Lung (tissue), 16 donors: ENCODE measurements around the gene TLDC2. TPM values are rescaled to one million over a fixed set of nuclear protein-coding genes. Genes with fewer than 3 reads are reported as not detected.

Source experiments
- ATAC-seq: fragments of 200-7000 bp; cut with Tn5 transposase; one replicate; pipeline ENCODE4 v1.9.1; 2020; ENCODE audit warnings: moderate number of reproducible peaks; ENCODE audit not compliant: insufficient read depth, low FRiP score
- DNase-seq, 3 donors: peaks; one replicate each; pipeline ENCODE4 v3.0.0-alpha.2; 2013 to 2017
- H3K27ac ChIP-seq, 2 donors: one replicate each; pipeline ENCODE4 v1.5.1; 2013; ENCODE audit warnings: mild to moderate bottlenecking in 2 of 2, moderate library complexity in 2 of 2, control low read depth in 1 of 2, inconsistent platforms in 1 of 2, low read depth in 1 of 2, low read length in 1 of 2
- H3K27me3 ChIP-seq, 3 donors: one replicate each; pipeline ENCODE4 v1.5.1; 2013; ENCODE audit warnings: low read length in 2 of 3; ENCODE audit not compliant: control insufficient read depth in 3 of 3, insufficient read depth in 3 of 3
- H3K36me3 ChIP-seq, 4 donors: one replicate each; pipeline ENCODE4 v1.5.1; 2013; ENCODE audit warnings: low read length in 4 of 4, mild to moderate bottlenecking in 1 of 4, moderate library complexity in 1 of 4; ENCODE audit not compliant: control insufficient read depth in 4 of 4, insufficient read depth in 4 of 4
- H3K4me1 ChIP-seq, 5 donors: one replicate each; pipeline ENCODE4 v1.5.1; 2013; ENCODE audit warnings: low read length in 5 of 5, mild to moderate bottlenecking in 2 of 5, moderate library complexity in 1 of 5; ENCODE audit not compliant: control insufficient read depth in 5 of 5, insufficient read depth in 5 of 5
- H3K4me3 ChIP-seq: one replicate; pipeline ENCODE4 v1.5.1; 2013; ENCODE audit warnings: mild to moderate bottlenecking, control low read depth, moderate library complexity
- H3K9ac ChIP-seq, 2 donors: one replicate each; pipeline ENCODE4 v1.5.1; 2013; ENCODE audit warnings: low read length in 2 of 2, control low read depth in 1 of 2; ENCODE audit not compliant: insufficient read depth in 1 of 2
- H3K9me3 ChIP-seq, 4 donors: one replicate each; pipeline ENCODE4 v1.5.1; 2013; ENCODE audit warnings: low read length in 3 of 4, mild to moderate bottlenecking in 1 of 4, moderate library complexity in 1 of 4; ENCODE audit not compliant: control insufficient read depth in 4 of 4, insufficient read depth in 3 of 4
- CTCF ChIP-seq: IDR thresholded peaks from 2 replicates; pipeline ENCODE4 v1.5.1; 2012; ENCODE audit warnings: mild to moderate bottlenecking; ENCODE audit errors: control extremely low read depth, extremely low read depth
- WGBS, 2 donors: extraction: QIAGEN DNeasy Blood & Tissue Kit; methylation state at CpG; one replicate each; pipeline ENCODE4 v1.1.7; 2013; 5-methylcytosine and 5-hydroxymethylcytosine counted together
- long read RNA-seq, 5 donors: transcript quantifications; one replicate each; lab custom pipeline, GENCODE V29; 2026
- polyA plus RNA-seq, 2 donors: library from polyadenylated mRNA; stranded (reverse); fragments of 200-250 nt; gene quantifications; one replicate each; pipeline ENCODE4 v1.2.1, GENCODE V29; 2013
- total RNA-seq, 2 donors: library from RNA; depleted of rRNA in 1 of 2; stranded (reverse); fragments of >200 nt in 1 of 2; gene quantifications; one replicate each; pipeline ENCODE4 v1.2.1, GENCODE V29; 2014 to 2021
- donor health status: control.
- donor health status: control.
- donor health status: Bipolar disorder and iron deficiency.
- donor health status: healthy.
- donor health status: DM: yes; HTN: yes; CAD: no.

Gene TLDC2
- under 1 TPM; 0.23 to 0.67 TPM for total RNA-seq
- polyA plus RNA-seq: under 1 TPM; 0.07 to 0.12 TPM
- long read RNA-seq, donor 1, partial matches to known transcripts: 8 of 8 reads
- long read RNA-seq, donor 1, other reads (novel, unspliced or antisense): 0 of 8 reads
- long read RNA-seq, donor 2: 0 reads
- long read RNA-seq, donor 3, partial matches to known transcripts: 6 of 6 reads
- long read RNA-seq, donor 3, other reads (novel, unspliced or antisense): 0 of 6 reads
- long read RNA-seq, donor 4: 0 reads
- long read RNA-seq, donor 5, partial matches to known transcripts: 6 of 6 reads
- long read RNA-seq, donor 5, other reads (novel, unspliced or antisense): 0 of 6 reads

GRCh38 chr20:36875702-36876472 is at the start of gene TLDC2:
Gene TLDC2, plus strand, starts transcription at chr20:36876138. Its CDS starts 37 bp downstream, at chr20:36876175.
- DNase-seq (no peak), ATAC-seq (no peak)
- 81 to 85% methylated on average over 14 of the region's 14 CpGs for WGBS, 2 donors
- no peak for TF ChIP-seq CTCF
- Histone ChIP-seq H3K9me3 (no peaks in the 10 kb centered on the region), H3K36me3 (no peaks in the 10 kb centered on the region), H3K4me3 (no peak within 1 kb of the TSS), H3K9ac (no peak within 1 kb of the TSS), H3K27me3 (no peaks in the 10 kb centered on the region), H3K27ac (no peak within 1 kb of the TSS), H3K4me1 (peaks cover 0 to 8% (median 0%) of the 10 kb centered on the region in 5 donors)

- peaks cover 0 to 29% (median 25%) of the 10 kb centered on the region in 4 donors for H3K36me3 ChIP-seq
- H3K4me3 ChIP-seq: no peak overlapping the region
- 92 to 98% methylated on average over 7 of the region's 7 CpGs for WGBS, 2 donors
- H3K27me3 ChIP-seq: no peaks in the 10 kb centered on the region
- H3K9ac ChIP-seq: no peak overlapping the region
- DNase-seq (no peak), ATAC-seq (no peak)
- no peaks in the 10 kb centered on the region for H3K9me3 ChIP-seq
- TF ChIP-seq CTCF: no peak
- peaks cover 10 to 31% (median 21%) of the 10 kb centered on the region in 5 donors for H3K4me1 ChIP-seq
- no peak overlapping the region for H3K27ac ChIP-seq
Measured at GRCh38 chr20:36826554-36827244, 49.2 kb upstream of the TLDC2 start.

- H3K4me3 ChIP-seq: no peak overlapping the region
- no peak for TF ChIP-seq CTCF
- ATAC-seq (no peak), DNase-seq (no peak)
- peaks cover 10 to 32% (median 29%) of the 10 kb centered on the region in 5 donors for H3K4me1 ChIP-seq
- 75 to 89% methylated on average over 11 of the region's 11 CpGs for WGBS, 2 donors
- peaks cover 0 to 31% (median 22%) of the 10 kb centered on the region in 4 donors for H3K36me3 ChIP-seq
- H3K27me3 ChIP-seq: no peaks in the 10 kb centered on the region
- no peaks in the 10 kb centered on the region for H3K9me3 ChIP-seq
- no peak overlapping the region for H3K9ac ChIP-seq
- peak overlapping the region in 1 of 2 donors; percentile 37 for H3K27ac ChIP-seq
Measured at GRCh38 chr20:36827541-36828279, 48.2 kb upstream of the TLDC2 start.
